NCI-H1436 (cell line): ENCODE data around the gene TTC33.
"Not testable (repeated sequence)": the region's sequence is repeated elsewhere in the genome, so short reads cannot be mapped to it uniquely, and the experiment has no call there.

ENCODE experiments used
- DNase-seq: peaks from one replicate; lab custom pipeline; 2025; lab: John Stamatoyannopoulos, UW

The TTC33 gene

GRCh38 chr5:40614923-40615585 is 140.7 kb downstream of the TTC33 start:
- DNase-seq = no peak

GRCh38 chr5:40614466-40614865 is 141.3 kb downstream of the TTC33 start:
- no peak for DNase-seq

- DNase-seq = no peak
Measured at GRCh38 chr5:40607202-40607601, 148.6 kb downstream of the TTC33 start.

- no peak for DNase-seq
Measured at GRCh38 chr5:40606077-40606765, 149.5 kb downstream of the TTC33 start.

- no peak for DNase-seq
Measured at GRCh38 chr5:40605295-40605958, 150.3 kb downstream of the TTC33 start.

- no peak for DNase-seq
Measured at GRCh38 chr5:40603378-40603777, 152.4 kb downstream of the TTC33 start.

- no peak for DNase-seq
Measured at GRCh38 chr5:40601198-40601868, 154.4 kb downstream of the TTC33 start.

- no peak for DNase-seq
Measured at GRCh38 chr5:40600383-40600782, 155.4 kb downstream of the TTC33 start.

- no peak for DNase-seq
Measured at GRCh38 chr5:40599676-40600075, 156.1 kb downstream of the TTC33 start.

- no peak for DNase-seq
Measured at GRCh38 chr5:40594811-40595210, 160.9 kb downstream of the TTC33 start.

GRCh38 chr5:40591727-40592396 is 163.9 kb downstream of the TTC33 start:
- not testable (repeated sequence) for DNase-seq

- DNase-seq = no peak
Measured at GRCh38 chr5:40587376-40587775, 168.4 kb downstream of the TTC33 start.

- no peak for DNase-seq
Measured at GRCh38 chr5:40585537-40586267, 170.1 kb downstream of the TTC33 start.

- no peak for DNase-seq
Measured at GRCh38 chr5:40584054-40584453, 171.7 kb downstream of the TTC33 start.

- no peak for DNase-seq
Measured at GRCh38 chr5:40578501-40579451, 177.0 kb downstream of the TTC33 start.

- DNase-seq = no peak
Measured at GRCh38 chr5:40577718-40578117, 178.0 kb downstream of the TTC33 start.

- no peak for DNase-seq
Measured at GRCh38 chr5:40575921-40576320, 179.8 kb downstream of the TTC33 start.

GRCh38 chr5:40575411-40575810 is 180.3 kb downstream of the TTC33 start:
- no peak for DNase-seq

- DNase-seq = no peak
Measured at GRCh38 chr5:40572937-40573336, 182.8 kb downstream of the TTC33 start.

- no peak for DNase-seq
Measured at GRCh38 chr5:40572391-40572790, 183.4 kb downstream of the TTC33 start.
